Central memory CD8-positive, alpha-beta T cell (primary cell): ENCODE results near the gene ERCC2.
"Not testable (repeated sequence)": the region's sequence is repeated elsewhere in the genome, so short reads cannot be mapped to it uniquely, and the experiment has no call there.

Experiments
- ATAC-seq: fragments of 150-1000 bp; cut with Tn5 transposase; replicated peaks from 2 replicates; pipeline ENCODE4 v1.10.0; 2022; ENCODE audit warnings: mild to moderate bottlenecking, moderate FRiP score, moderate number of reproducible peaks; ENCODE audit not compliant: poor library complexity, severe bottlenecking; ENCODE audit errors: extremely low read depth
- DNase-seq, 2 donors: peaks; one replicate each; pipeline ENCODE4 v3.0.0; 2021; ENCODE audit warnings: low spot score in 2 of 2
- H3K27ac Mint-ChIP-seq: one replicate; pipeline ENCODE4 v1.8.0; 2022; ENCODE audit warnings: low read depth, mild to moderate bottlenecking, moderate library complexity, mixed read lengths
- H3K27me3 Mint-ChIP-seq: one replicate; pipeline ENCODE4 v1.8.0; 2022; ENCODE audit warnings: mixed read lengths
- H3K36me3 Mint-ChIP-seq: one replicate; pipeline ENCODE4 v1.8.0; 2022; ENCODE audit warnings: mild to moderate bottlenecking, moderate library complexity, mixed read lengths; ENCODE audit not compliant: insufficient read depth
- H3K4me1 Mint-ChIP-seq: one replicate; pipeline ENCODE4 v1.8.0; 2022; ENCODE audit warnings: mixed read lengths
- H3K4me3 Mint-ChIP-seq: one replicate; pipeline ENCODE4 v1.8.0; 2022; ENCODE audit warnings: mild to moderate bottlenecking, moderate library complexity, mixed read lengths
- H3K9me3 Mint-ChIP-seq: one replicate; pipeline ENCODE4 v1.8.0; 2022; ENCODE audit warnings: mixed read lengths

The ERCC2 gene

GRCh38 chr19:45333609-45334303 lies 36.6 kb downstream of the ERCC2 start:
- Mint-ChIP-seq H3K4me3 (no peak overlapping the region), H3K27ac (no peak overlapping the region), H3K9me3 (no peaks in the 10 kb centered on the region), H3K4me1 (no peaks in the 10 kb centered on the region), H3K27me3 (no peaks in the 10 kb centered on the region), H3K36me3 (no peaks in the 10 kb centered on the region)
- DNase-seq (no peak), ATAC-seq (no peak)

GRCh38 chr19:45331411-45331810 lies 39.0 kb downstream of the ERCC2 start:
- Mint-ChIP-seq H3K4me3 (no peak overlapping the region), H3K36me3 (no peaks in the 10 kb centered on the region), H3K27me3 (peaks cover 4% of the 10 kb centered on the region), H3K9me3 (no peaks in the 10 kb centered on the region), H3K4me1 (peaks cover 2% of the 10 kb centered on the region), H3K27ac (no peak overlapping the region)
- no peak for DNase-seq
- ATAC-seq, result no peak

- Mint-ChIP-seq H3K36me3 (no peaks in the 10 kb centered on the region), H3K4me3 (no peak overlapping the region), H3K27me3 (peaks cover 32% of the 10 kb centered on the region), H3K4me1 (peaks cover 6% of the 10 kb centered on the region), H3K9me3 (no peaks in the 10 kb centered on the region), H3K27ac (no peak overlapping the region)
- DNase-seq, result no peak
- no peak for ATAC-seq
Observed at GRCh38 chr19:45327404-45328143, 42.8 kb downstream of the ERCC2 start.

- ATAC-seq, result no peak
- no peak for DNase-seq
- H3K27ac Mint-ChIP-seq, result no peak overlapping the region
Observed at GRCh38 chr19:45324349-45324907, 45.9 kb downstream of the ERCC2 start.

GRCh38 chr19:45323671-45324081 lies 46.7 kb downstream of the ERCC2 start:
- no peaks in the 10 kb centered on the region for H3K9me3 Mint-ChIP-seq
- no peak for DNase-seq
- H3K27me3 Mint-ChIP-seq, result peaks cover 48% of the 10 kb centered on the region
- H3K36me3 Mint-ChIP-seq, result no peaks in the 10 kb centered on the region
- peaks cover 6% of the 10 kb centered on the region for H3K4me1 Mint-ChIP-seq
- no peak for ATAC-seq
- no peak overlapping the region for H3K4me3 Mint-ChIP-seq
- no peak overlapping the region for H3K27ac Mint-ChIP-seq

More at GRCh38 chr19:45324349-45324907, 45.9 kb downstream of the ERCC2 start:
- no peaks in the 10 kb centered on the region for H3K9me3 Mint-ChIP-seq
- peaks cover 6% of the 10 kb centered on the region for H3K4me1 Mint-ChIP-seq
- no peak overlapping the region for H3K4me3 Mint-ChIP-seq
- peaks cover 47% of the 10 kb centered on the region for H3K27me3 Mint-ChIP-seq
- H3K36me3 Mint-ChIP-seq, result no peaks in the 10 kb centered on the region

- ATAC-seq, result no peak
- H3K27ac Mint-ChIP-seq, result no peak within 1 kb of the TSS
- H3K36me3 Mint-ChIP-seq, result no peaks in the 10 kb centered on the region
- no peak within 1 kb of the TSS for H3K4me3 Mint-ChIP-seq
- H3K4me1 Mint-ChIP-seq, result peaks cover 6% of the 10 kb centered on the region
- H3K27me3 Mint-ChIP-seq, result peaks cover 56% of the 10 kb centered on the region
- H3K9me3 Mint-ChIP-seq, result no peaks in the 10 kb centered on the region
- no peak for DNase-seq
Observed at GRCh38 chr19:45322744-45323281, 47.6 kb downstream of the ERCC2 start, which contains the start of gene CKM. CKM (minus strand) TSS chr19:45322875; CDS start chr19:45319713, 3,162 bp downstream.

GRCh38 chr19:45322311-45322710 lies 48.1 kb downstream of the ERCC2 start:
- H3K27me3 Mint-ChIP-seq, result peaks cover 61% of the 10 kb centered on the region
- no peaks in the 10 kb centered on the region for H3K9me3 Mint-ChIP-seq
- no peaks in the 10 kb centered on the region for H3K36me3 Mint-ChIP-seq
- no peak overlapping the region for H3K4me3 Mint-ChIP-seq
- ATAC-seq (no peak), DNase-seq (no peak)
- peaks cover 6% of the 10 kb centered on the region for H3K4me1 Mint-ChIP-seq
- H3K27ac Mint-ChIP-seq, result no peak overlapping the region

GRCh38 chr19:45321848-45322247 lies 48.5 kb downstream of the ERCC2 start:
- Mint-ChIP-seq H3K36me3 (no peaks in the 10 kb centered on the region), H3K27me3 (peaks cover 66% of the 10 kb centered on the region), H3K4me3 (no peak overlapping the region), H3K27ac (no peak overlapping the region), H3K4me1 (peaks cover 6% of the 10 kb centered on the region), H3K9me3 (no peaks in the 10 kb centered on the region)
- ATAC-seq (no peak), DNase-seq (no peak)

GRCh38 chr19:45320997-45321775 lies 49.2 kb downstream of the ERCC2 start:
- H3K27me3 Mint-ChIP-seq, result peaks cover 67% of the 10 kb centered on the region
- H3K36me3 Mint-ChIP-seq, result no peaks in the 10 kb centered on the region
- no peak overlapping the region for H3K4me3 Mint-ChIP-seq

GRCh38 chr19:45315304-45315703 lies 55.1 kb downstream of the ERCC2 start:
- H3K4me1 Mint-ChIP-seq, result no peaks in the 10 kb centered on the region
- no peak overlapping the region for H3K27ac Mint-ChIP-seq
- H3K4me3 Mint-ChIP-seq, result no peak overlapping the region
- DNase-seq (no peak), ATAC-seq (no peak)
- H3K36me3 Mint-ChIP-seq, result no peaks in the 10 kb centered on the region
- peaks cover 67% of the 10 kb centered on the region for H3K27me3 Mint-ChIP-seq
- H3K9me3 Mint-ChIP-seq, result no peaks in the 10 kb centered on the region

More at GRCh38 chr19:45320997-45321775, 49.2 kb downstream of the ERCC2 start:
- H3K27ac Mint-ChIP-seq, result no peak overlapping the region
- no peak for ATAC-seq
- no peak for DNase-seq
- peaks cover under 1% of the 10 kb centered on the region for H3K4me1 Mint-ChIP-seq
- no peaks in the 10 kb centered on the region for H3K9me3 Mint-ChIP-seq

- Mint-ChIP-seq H3K36me3 (no peaks in the 10 kb centered on the region), H3K27ac (no peak overlapping the region), H3K4me1 (no peaks in the 10 kb centered on the region), H3K27me3 (peaks cover 67% of the 10 kb centered on the region), H3K4me3 (no peak overlapping the region), H3K9me3 (no peaks in the 10 kb centered on the region)
- DNase-seq (no peak), ATAC-seq (no peak)
Observed at GRCh38 chr19:45314708-45315245, 55.6 kb downstream of the ERCC2 start.

GRCh38 chr19:45312285-45312684 lies 58.1 kb downstream of the ERCC2 start:
- DNase-seq, H3K4me3 Mint-ChIP-seq, H3K27ac Mint-ChIP-seq, H3K4me1 Mint-ChIP-seq, ATAC-seq, H3K9me3 Mint-ChIP-seq, H3K36me3 Mint-ChIP-seq: not testable (repeated sequence)
- peaks cover 52% of the 10 kb centered on the region for H3K27me3 Mint-ChIP-seq
